Measurements from ENCODE around the gene OAT.

The OAT gene

GRCh38 chr10:124356701-124357560 lies 61.8 kb downstream of the OAT start:
- TF ChIP-seq, protein P1, sequence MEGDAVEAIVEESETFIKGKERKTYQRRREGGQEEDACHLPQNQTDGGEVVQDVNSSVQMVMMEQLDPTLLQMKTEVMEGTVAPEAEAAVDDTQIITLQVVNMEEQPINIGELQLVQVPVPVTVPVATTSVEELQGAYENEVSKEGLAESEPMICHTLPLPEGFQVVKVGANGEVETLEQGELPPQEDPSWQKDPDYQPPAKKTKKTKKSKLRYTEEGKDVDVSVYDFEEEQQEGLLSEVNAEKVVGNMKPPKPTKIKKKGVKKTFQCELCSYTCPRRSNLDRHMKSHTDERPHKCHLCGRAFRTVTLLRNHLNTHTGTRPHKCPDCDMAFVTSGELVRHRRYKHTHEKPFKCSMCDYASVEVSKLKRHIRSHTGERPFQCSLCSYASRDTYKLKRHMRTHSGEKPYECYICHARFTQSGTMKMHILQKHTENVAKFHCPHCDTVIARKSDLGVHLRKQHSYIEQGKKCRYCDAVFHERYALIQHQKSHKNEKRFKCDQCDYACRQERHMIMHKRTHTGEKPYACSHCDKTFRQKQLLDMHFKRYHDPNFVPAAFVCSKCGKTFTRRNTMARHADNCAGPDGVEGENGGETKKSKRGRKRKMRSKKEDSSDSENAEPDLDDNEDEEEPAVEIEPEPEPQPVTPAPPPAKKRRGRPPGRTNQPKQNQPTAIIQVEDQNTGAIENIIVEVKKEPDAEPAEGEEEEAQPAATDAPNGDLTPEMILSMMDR (IDR thresholded peaks at IDR 0.05; ENCODE audit: control insufficient read depth, extremely low read depth, insufficient read depth) = no peak
- peak; percentile 11 for DNase-seq (ENCODE audit: low read depth)
- no peak overlapping the region for H3K4me3 ChIP-seq (ENCODE audit: low read depth, low read length)

DNA sequence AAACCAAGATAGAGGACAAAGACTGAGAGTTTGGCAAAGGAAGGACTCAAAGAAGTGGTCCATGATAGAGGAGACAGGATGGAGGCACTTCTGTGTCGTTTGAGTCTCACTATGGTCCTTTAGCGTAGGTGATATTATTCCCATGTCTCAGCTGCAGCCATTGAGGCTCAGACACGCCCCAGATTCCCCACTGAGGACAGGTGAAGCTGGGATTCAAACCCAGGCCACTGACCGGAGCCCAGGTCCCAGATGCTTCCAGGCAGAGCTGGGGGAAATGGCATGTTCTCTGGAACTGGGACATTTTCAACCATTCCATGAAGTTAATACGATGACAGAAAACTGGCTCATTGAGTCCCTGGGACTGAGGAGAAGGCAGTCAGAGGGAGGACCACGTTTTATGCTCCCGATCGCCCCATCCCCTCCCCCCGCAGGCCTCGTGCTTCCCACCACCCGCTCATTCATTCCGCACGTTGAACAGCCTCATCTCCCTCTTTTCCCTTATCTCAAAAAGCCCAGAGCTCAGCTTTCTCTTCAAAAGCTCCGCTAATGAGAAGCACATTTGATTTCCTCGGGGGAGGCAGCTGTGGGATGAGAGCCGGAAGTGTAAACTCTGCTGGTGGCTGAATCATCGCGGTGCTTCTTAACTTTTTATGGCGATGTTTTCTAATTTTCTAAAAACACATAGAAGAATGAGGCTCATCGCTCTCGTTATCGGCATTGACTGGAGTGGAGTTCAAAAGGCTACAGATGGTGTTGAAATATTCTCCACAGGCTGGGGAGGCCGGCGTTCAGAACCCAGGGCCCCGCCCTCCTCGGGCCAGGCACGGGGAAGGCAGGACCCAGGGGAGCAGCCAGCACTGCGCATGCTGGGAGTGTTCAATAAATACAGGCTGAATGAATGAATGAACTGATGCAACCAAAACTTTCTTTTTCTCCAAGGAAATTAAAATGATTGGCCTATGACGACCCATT lies 64.0 kb downstream of the OAT start:
- TF ChIP-seq, protein P1 (IDR thresholded peaks at IDR 0.05; ENCODE audit: control insufficient read depth, extremely low read depth, insufficient read depth) = no peak
- no peak overlapping the region for H3K4me3 ChIP-seq (ENCODE audit: low read depth, low read length)
- DNase-seq (ENCODE audit: low read depth) = no peak

GRCh38 chr10:124353896-124354295 lies 64.8 kb downstream of the OAT start:
- H3K4me3 ChIP-seq (ENCODE audit: low read depth, low read length) = no peak overlapping the region
- TF ChIP-seq, protein P1 (IDR thresholded peaks at IDR 0.05; ENCODE audit: control insufficient read depth, extremely low read depth, insufficient read depth) = no peak
- no peak for DNase-seq (ENCODE audit: low read depth)

DNA sequence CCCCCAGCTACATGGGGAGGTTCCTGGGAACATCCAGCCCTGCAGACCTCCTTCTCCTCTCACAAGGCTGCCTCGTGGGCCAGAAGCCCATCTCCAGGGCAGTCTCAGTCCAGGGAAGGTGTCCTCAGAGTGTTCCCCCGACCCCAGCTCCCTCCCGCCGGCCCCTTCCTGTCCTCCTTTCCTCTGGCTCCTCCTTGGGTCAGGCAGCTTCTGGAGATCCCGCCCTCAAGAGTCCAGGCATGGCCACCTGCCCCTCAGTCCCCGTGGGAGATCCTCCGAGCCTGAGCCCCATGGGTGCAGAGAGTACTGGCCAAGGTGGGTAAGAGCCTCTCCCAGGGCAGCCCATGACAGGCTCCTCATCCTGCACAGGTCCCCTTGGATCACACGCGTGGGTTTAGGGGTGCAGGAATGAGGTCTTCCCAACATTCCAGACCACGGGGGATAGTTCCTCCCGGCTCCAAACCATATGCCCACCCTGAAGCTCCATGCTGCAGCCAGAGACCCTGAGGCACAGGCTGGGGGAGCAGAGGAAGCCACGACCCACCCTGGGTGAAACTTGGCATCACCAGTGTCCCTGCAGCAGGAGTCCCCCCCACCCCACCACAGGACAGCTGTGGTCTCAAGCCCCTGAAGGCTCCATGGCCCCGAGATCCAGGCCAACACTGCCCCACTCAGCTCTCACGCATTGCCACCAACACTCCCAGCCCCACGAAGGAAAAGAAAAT lies 65.5 kb downstream of the OAT start:
- no peak overlapping the region for H3K4me3 ChIP-seq (ENCODE audit: low read depth, low read length)
- TF ChIP-seq, protein P1 (IDR thresholded peaks at IDR 0.05; ENCODE audit: control insufficient read depth, extremely low read depth, insufficient read depth) = no peak
- DNase-seq (ENCODE audit: low read depth) = no peak

- no peak overlapping the region for H3K4me3 ChIP-seq (ENCODE audit: low read depth, low read length)
- DNase-seq (ENCODE audit: low read depth) = no peak
- TF ChIP-seq, protein P1 (IDR thresholded peaks at IDR 0.05; ENCODE audit: control insufficient read depth, extremely low read depth, insufficient read depth) = no peak
These were observed 67.1 kb downstream of the OAT start for GRCh38 chr10:124351481-124352220.

DNA sequence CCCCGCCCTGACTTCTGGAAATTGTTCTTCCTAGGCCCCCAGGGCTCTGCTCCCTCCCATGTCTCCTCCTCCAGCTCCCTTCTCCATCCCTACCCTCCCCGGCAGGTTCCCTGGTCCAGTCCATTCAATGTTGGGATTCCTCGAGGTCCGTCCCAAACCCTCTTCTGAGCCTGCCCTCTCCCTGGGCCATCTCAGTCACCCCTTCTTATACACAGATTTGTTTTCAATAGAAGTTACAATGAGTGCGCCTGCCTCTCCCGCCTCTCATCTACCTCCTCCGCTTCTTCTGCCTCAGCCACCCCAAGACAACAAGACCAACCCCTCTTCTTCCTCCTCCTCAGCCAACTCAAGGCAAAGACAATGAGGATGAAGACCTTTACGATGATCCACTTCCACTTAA lies 67.9 kb downstream of the OAT start:
- DNase-seq (ENCODE audit: low read depth) = no peak
- TF ChIP-seq, protein P1 (IDR thresholded peaks at IDR 0.05; ENCODE audit: control insufficient read depth, extremely low read depth, insufficient read depth) = no peak
- H3K4me3 ChIP-seq (ENCODE audit: low read depth, low read length) = no peak overlapping the region

All from LNCaP clone FGC (cell line).